ENCODE data around the gene ROPN1L.

DNA sequence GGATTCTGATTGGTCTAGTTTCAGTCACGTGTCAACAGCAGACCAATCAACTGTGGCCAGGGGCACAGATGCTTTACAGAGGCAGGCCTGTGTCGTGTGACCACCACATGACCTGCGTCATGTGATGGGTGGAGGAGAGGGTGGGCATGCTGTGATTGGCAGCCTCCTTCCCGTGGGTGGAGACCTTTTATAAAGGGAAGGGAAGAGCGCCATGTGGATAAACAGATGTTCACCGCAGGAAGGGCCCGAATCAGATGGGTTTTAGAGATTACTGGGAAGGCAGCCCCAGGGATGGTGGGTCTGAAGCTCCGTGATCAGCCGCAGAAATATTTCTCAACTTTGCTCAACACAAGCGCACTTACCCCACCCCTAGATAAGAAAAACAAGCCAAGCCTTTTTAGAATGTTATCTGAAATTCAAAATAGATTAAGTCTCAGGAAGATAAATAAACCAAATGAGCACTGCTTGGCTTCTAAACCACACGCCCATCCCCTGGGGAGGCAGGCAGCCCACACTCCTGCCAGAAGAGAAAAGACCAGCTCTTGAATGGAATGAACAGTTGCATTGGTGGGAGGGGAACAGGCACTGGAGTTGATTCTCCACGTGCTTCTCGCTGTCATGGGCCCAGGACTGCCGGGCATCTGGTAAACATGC is 43.6 kb downstream of the ROPN1L start:
- TF ChIP-seq CTCF (conservative IDR thresholded peaks at IDR 0.05 in 1 of 2, IDR thresholded peaks at IDR 0.05 in 1 of 2; ENCODE audit: extremely low read depth in 1 of 2, insufficient read depth in 1 of 2, low read depth in 1 of 2, low read length in 2 of 2) (no peak), EZH2 (IDR thresholded peaks at IDR 0.05; ENCODE audit: borderline replicate concordance, low read length) (no peak)
